Mucosa of descending colon (tissue), 3 donors: ENCODE results near the gene CTBP1. TPM values are rescaled to one million over a fixed set of nuclear protein-coding genes. Genes with fewer than 3 reads are reported as not detected.

ENCODE experiments used
- ATAC-seq: fragments of 200-7000 bp; cut with Tn5 transposase; one replicate; pipeline ENCODE4 v1.9.1; 2020; ENCODE audit warnings: mild to moderate bottlenecking, moderate library complexity
- DNase-seq, 3 donors: peaks; one replicate each; pipeline ENCODE4 v3.0.0-alpha.2; 2020
- H3K36me3 ChIP-seq: fragments of 200-600 bp; one replicate; pipeline ENCODE4 v1.8.0; 2021; ENCODE audit warnings: low read depth, mild to moderate bottlenecking
- H3K4me1 ChIP-seq: fragments of 200-600 bp; one replicate; pipeline ENCODE4 v1.8.0; 2021; ENCODE audit warnings: low read depth, mild to moderate bottlenecking
- H3K4me3 ChIP-seq: fragments of 200-600 bp; one replicate; pipeline ENCODE4 v1.8.0; 2021; ENCODE audit warnings: mild to moderate bottlenecking
- H3K9me3 ChIP-seq: fragments of 200-600 bp; one replicate; pipeline ENCODE4 v1.8.0; 2021; ENCODE audit warnings: mild to moderate bottlenecking
- intact Hi-C, 2 donors: fragments of 100-400 bp; cut with DNase I in 1 of 2; cut with micrococcal nuclease in 1 of 2; formaldehyde crosslinking; loops; one replicate each; pipeline versions ENCODE4 v1.11.0 to v1.11.1; 2022; cut with DNase I, micrococcal nuclease
- total RNA-seq, 3 donors: library from RNA; stranded (reverse); fragmentation: NEBNext Ultra II Directional in 2 of 3; extraction: Animal tissue kit (Norgen Biotek cat#: 25700) in 2 of 3; gene quantifications; one replicate each; pipeline versions ENCODE4 v1.2.1 to v1.2.4, GENCODE V29; 2021 to 2023
- TF ChIP-seq, protein P1 (sequence below): fragments of 200-600 bp; IDR thresholded peaks from one replicate; pipeline ENCODE4 v1.8.0; 2022; ENCODE audit warnings: antibody characterized with exemption, mild to moderate bottlenecking
- donor health status: DM: no; HTN: no; CAD: no; lungs with moderate emphysema.
- donor health status: DM: no; HTN: no; CAD: no.
- donor health status: DM: no; HTN: yes; CAD: no.

CTBP1 gene
- total RNA-seq, 3 donors from 2014 or later = 151 to 188 (median 168) TPM

DNA sequence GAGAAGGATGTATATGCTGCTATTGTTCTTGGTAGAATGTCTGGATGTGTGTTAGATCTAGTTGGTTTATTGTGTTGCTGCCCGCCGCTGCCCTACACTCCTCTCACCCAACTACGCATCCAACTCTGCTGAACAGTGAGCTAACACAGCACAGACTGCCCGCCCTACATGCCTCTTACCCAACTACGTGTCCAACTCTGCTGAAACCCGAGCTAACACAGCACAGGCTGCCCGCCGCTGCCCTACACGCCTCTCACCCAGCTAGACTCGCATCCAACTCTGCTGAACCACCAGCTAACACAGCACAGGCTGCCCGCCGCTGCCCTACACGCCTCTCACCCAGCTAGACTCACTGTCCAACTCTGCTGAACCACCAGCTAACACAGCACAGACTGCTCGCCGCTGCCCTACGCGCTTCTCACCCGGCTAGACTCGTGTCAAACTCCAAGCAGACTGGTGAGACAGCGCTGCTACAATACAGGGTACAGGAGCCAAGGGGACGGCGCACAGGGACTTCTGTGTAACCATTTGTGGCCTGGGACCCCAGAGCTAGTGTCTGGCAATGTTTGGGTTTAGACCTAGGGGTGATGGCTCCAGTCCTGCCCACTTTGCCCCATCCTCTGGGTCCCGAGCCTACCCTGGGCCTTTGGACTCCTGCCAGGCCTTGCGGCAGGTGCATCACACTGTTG is 11.6 kb upstream of the CTBP1 start:
- ATAC-seq (no peak), DNase-seq (no peak)
- Histone ChIP-seq H3K4me1 (no peaks in the 10 kb centered on the region), H3K9me3 (no peaks in the 10 kb centered on the region), H3K4me3 (no peak overlapping the region), H3K36me3 (no peaks in the 10 kb centered on the region)
- intact Hi-C loops = loop anchor here (10.0 kb wide), 2 partner anchors 96 to 126 kb away; no protein-coding TSS in a partner anchor
- TF ChIP-seq, protein P1, sequence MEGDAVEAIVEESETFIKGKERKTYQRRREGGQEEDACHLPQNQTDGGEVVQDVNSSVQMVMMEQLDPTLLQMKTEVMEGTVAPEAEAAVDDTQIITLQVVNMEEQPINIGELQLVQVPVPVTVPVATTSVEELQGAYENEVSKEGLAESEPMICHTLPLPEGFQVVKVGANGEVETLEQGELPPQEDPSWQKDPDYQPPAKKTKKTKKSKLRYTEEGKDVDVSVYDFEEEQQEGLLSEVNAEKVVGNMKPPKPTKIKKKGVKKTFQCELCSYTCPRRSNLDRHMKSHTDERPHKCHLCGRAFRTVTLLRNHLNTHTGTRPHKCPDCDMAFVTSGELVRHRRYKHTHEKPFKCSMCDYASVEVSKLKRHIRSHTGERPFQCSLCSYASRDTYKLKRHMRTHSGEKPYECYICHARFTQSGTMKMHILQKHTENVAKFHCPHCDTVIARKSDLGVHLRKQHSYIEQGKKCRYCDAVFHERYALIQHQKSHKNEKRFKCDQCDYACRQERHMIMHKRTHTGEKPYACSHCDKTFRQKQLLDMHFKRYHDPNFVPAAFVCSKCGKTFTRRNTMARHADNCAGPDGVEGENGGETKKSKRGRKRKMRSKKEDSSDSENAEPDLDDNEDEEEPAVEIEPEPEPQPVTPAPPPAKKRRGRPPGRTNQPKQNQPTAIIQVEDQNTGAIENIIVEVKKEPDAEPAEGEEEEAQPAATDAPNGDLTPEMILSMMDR = no peak

DNA sequence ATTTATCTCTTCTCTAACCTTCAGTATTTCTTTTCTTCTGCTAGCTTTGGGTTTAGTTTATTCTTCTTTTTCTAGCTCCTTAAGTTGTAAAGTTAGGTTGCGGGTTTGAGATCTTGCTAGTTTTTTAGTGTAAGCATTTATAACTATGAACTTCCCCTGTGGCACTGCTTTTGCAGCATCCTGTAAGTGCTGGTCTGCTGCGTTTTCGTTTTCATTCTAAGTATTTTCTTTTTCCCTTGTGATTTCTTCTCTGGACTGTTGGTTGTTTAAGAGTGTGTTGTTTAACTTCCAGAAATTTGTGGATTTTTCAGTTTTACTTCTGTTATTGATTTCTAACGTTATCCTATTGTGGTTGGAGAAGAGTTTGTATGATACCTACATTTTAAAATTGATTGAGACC is 11.0 kb upstream of the CTBP1 start:
- ATAC-seq (no peak), DNase-seq (no peak)
- Histone ChIP-seq H3K4me3 (no peak overlapping the region), H3K36me3 (no peaks in the 10 kb centered on the region), H3K9me3 (no peaks in the 10 kb centered on the region), H3K4me1 (no peaks in the 10 kb centered on the region)
- TF ChIP-seq, protein P1 = no peak
- intact Hi-C loops = loop anchor here (10.0 kb wide), 4 partner anchors 85 to 125 kb away; partner anchors contain the start of gene UVSSA (in 1 of the 2)

DNA sequence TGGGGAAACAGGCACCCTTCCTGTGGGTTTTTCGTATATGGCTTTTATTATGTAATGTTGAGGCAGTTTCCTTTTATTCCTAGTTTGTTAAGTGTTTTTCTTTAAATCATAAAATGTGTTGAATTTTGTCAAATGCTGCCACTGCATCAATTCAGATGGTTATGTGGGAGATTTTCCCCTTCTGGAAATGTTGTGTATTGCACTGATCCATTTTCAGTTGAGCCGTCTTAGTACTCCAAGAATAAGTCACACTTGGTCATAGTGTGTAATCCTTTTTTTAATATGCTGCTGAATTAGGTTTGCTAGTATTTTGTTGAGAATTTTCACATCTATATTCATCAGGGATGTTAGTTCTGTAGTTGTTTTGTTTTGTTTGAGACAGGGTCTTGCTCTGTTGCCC is 9.5 kb upstream of the CTBP1 start:
- intact Hi-C loops = loop anchor here (10.0 kb wide), 3 partner anchors 86 to 96 kb away; partner anchors contain the start of gene UVSSA (in 1 of the 2)
- H3K9me3 ChIP-seq = no peaks in the 10 kb centered on the region
- no peaks in the 10 kb centered on the region for H3K4me1 ChIP-seq
- ATAC-seq (no peak), DNase-seq (no peak)
- no peak overlapping the region for H3K4me3 ChIP-seq
- TF ChIP-seq, protein P1 = no peak
- H3K36me3 ChIP-seq = no peaks in the 10 kb centered on the region

DNA sequence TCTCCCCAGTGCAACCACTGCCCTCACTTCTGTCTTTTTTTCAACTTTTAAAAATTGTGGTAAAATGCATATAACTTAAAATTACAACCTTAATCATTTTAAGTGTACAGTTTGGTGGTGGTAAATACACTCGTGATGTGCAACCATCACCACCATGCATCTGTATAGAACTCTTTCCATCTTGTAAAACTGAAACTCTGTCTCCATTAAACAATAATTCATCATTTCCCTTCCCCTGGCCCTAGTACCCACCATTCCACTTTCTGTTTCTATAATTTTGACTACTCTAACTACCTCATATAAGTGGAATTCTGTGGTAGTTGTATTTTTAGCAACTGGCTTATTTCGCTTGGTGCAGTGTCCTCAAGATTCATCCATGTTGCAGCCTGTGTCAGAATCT is 6.8 kb upstream of the CTBP1 start:
- ATAC-seq (no peak), DNase-seq (no peak)
- intact Hi-C loops = loop anchor here (10.0 kb wide), 3 partner anchors 89 to 99 kb away; partner anchors contain the start of gene UVSSA (in 1 of the 2)
- TF ChIP-seq, protein P1 = no peak
- Histone ChIP-seq H3K36me3 (no peaks in the 10 kb centered on the region), H3K4me3 (no peak overlapping the region), H3K9me3 (no peaks in the 10 kb centered on the region), H3K4me1 (no peaks in the 10 kb centered on the region)

DNA sequence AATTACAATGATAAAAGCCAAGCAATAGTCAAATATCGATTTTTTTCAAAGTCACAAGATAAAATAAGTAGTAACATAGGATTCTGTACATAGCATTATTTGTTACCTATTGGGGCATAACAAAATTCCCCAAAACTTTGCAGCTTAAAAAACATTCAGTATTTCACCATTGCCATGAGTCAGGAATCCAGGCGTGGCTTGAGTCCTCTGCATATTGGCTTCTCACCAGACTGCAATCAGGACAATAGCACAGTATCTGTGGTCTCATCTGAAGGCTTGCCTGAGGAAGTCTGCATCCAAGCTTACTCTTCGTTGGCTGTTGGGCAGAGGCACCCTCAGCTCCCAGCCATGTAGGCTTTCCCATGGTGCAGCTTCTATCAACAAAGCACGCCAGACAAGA is 6.2 kb upstream of the CTBP1 start:
- TF ChIP-seq, protein P1 = no peak
- intact Hi-C loops = loop anchor here (10.0 kb wide), 3 partner anchors 90 to 100 kb away; partner anchors contain the start of gene UVSSA (in 1 of the 2)

More for the DNA sequence above, 6.2 kb upstream of the CTBP1 start:
- H3K4me1 ChIP-seq = peaks cover 3% of the 10 kb centered on the region
- DNase-seq = no peak
- no peaks in the 10 kb centered on the region for H3K36me3 ChIP-seq
- ATAC-seq = no peak
- H3K9me3 ChIP-seq = no peaks in the 10 kb centered on the region
- no peak overlapping the region for H3K4me3 ChIP-seq
